ENCODE measurements around the gene TAF9B. TPM values are rescaled to one million over a fixed set of nuclear protein-coding genes. Genes with fewer than 3 reads are reported as not detected.
A peak's percentile ranks its signal among the peaks of the same experiment; 100 is the strongest.
"Not testable (repeated sequence)": the region's sequence is repeated elsewhere in the genome, so short reads cannot be mapped to it uniquely, and the experiment has no call there.

Gene TAF9B
- polyA plus RNA-seq, 1 donor from 2014 or later, result 49.1 TPM

DNA sequence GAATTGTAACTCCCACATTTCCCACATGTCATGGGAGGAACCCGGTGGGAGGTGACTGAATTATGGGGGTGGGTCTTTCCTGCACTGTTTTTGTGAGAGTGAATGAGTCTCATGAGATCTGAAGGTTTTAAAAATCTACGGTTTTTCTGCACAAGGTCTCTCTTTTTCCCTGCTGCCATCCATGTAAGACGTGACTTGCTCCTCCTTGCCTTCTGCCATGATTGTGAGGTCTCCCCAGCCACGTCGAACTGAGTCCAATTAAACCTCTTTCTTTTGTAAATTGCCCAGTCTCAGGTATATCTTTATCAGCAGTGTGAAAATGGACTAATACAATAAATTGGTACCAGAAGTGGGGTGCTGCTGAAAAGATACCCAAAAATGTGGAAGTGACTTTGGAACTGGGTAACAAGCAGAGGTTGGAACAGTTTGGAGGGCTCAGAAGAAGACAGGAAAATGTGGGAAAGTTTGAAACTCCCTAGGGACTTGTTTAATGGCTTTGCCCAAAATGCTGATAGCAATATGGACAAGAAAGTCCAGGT lies 7.6 kb upstream of the TAF9B start:
- H3K27ac ChIP-seq (ENCODE audit: low read length); H3K36me3 ChIP-seq (ENCODE audit: insufficient read depth, low read length); H3K79me2 ChIP-seq (replicated peaks; ENCODE audit: insufficient read depth, low read length); H3K4me2 ChIP-seq (ENCODE audit: low read length); H2AFZ ChIP-seq (ENCODE audit: low read depth, low read length); H3K9ac ChIP-seq (ENCODE audit: low read length); H3K9me3 ChIP-seq (ENCODE audit: low read length); H3K9me2 ChIP-seq (ENCODE audit: insufficient read depth, low read length); H3F3A ChIP-seq (ENCODE audit: insufficient read depth, low read length, poor library complexity, severe bottlenecking); H4K20me1 ChIP-seq (ENCODE audit: insufficient read depth); H3K4me3 ChIP-seq (ENCODE audit: low read length); H3K27me3 ChIP-seq (ENCODE audit: insufficient read depth, low read depth, low read length): not testable (repeated sequence)

DNA sequence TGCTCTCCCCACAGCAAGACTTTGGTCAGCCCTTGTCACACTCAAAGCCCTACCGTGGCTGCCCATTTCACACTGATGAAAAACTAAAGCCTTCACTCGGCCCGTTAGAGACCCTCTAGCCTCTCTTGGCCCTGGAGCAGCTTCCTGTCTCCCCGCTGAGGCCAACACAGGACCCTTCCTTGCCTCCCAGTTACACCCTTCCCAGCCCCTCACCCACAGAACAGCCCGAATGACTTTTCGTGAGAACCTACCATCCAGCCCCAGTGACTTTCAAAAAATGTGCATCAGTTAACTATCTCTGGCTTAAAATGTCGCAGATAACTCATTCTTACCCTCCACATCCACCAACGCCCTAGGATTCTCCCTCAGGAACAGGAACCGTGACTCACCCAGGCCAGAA lies 756 bp upstream of the TAF9B start:
- Histone ChIP-seq H3K36me3 (ENCODE audit: insufficient read depth, low read length) (no peaks in the 10 kb centered on the region), H3K27ac (ENCODE audit: low read length) (no peak overlapping the region), H3K4me3 (ENCODE audit: low read length) (peak overlapping the region; percentile 79), H3K27me3 (ENCODE audit: insufficient read depth, low read depth, low read length) (no peaks in the 10 kb centered on the region), H3K9me3 (ENCODE audit: low read length) (no peaks in the 10 kb centered on the region), H3K9me2 (ENCODE audit: insufficient read depth, low read length) (no peaks in the 10 kb centered on the region), H4K20me1 (ENCODE audit: insufficient read depth) (no peaks in the 10 kb centered on the region), H2AFZ (ENCODE audit: low read depth, low read length) (no peak overlapping the region), H3K4me2 (ENCODE audit: low read length) (no peak overlapping the region), H3K79me2 (replicated peaks; ENCODE audit: insufficient read depth, low read length) (peaks cover 2% of the 10 kb centered on the region), H3K9ac (ENCODE audit: low read length) (no peak overlapping the region), H3F3A (ENCODE audit: insufficient read depth, low read length, poor library complexity, severe bottlenecking) (no peaks in the 10 kb centered on the region)
- TF ChIP-seq, protein P1, sequence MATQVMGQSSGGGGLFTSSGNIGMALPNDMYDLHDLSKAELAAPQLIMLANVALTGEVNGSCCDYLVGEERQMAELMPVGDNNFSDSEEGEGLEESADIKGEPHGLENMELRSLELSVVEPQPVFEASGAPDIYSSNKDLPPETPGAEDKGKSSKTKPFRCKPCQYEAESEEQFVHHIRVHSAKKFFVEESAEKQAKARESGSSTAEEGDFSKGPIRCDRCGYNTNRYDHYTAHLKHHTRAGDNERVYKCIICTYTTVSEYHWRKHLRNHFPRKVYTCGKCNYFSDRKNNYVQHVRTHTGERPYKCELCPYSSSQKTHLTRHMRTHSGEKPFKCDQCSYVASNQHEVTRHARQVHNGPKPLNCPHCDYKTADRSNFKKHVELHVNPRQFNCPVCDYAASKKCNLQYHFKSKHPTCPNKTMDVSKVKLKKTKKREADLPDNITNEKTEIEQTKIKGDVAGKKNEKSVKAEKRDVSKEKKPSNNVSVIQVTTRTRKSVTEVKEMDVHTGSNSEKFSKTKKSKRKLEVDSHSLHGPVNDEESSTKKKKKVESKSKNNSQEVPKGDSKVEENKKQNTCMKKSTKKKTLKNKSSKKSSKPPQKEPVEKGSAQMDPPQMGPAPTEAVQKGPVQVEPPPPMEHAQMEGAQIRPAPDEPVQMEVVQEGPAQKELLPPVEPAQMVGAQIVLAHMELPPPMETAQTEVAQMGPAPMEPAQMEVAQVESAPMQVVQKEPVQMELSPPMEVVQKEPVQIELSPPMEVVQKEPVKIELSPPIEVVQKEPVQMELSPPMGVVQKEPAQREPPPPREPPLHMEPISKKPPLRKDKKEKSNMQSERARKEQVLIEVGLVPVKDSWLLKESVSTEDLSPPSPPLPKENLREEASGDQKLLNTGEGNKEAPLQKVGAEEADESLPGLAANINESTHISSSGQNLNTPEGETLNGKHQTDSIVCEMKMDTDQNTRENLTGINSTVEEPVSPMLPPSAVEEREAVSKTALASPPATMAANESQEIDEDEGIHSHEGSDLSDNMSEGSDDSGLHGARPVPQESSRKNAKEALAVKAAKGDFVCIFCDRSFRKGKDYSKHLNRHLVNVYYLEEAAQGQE (IDR thresholded peaks at IDR 0.05; ENCODE audit: borderline replicate concordance), result no peak
- TF ChIP-seq EP300 (conservative IDR thresholded peaks at IDR 0.05; ENCODE audit: poor library complexity, severe bottlenecking) (no peak), SMC3 (conservative IDR thresholded peaks at IDR 0.05; ENCODE audit: poor library complexity) (no peak), RAD21 (conservative IDR thresholded peaks at IDR 0.05) (no peak), TAF1 (IDR thresholded peaks at IDR 0.05; ENCODE audit: low read depth) (no peak), POLR2AphosphoS5 (IDR thresholded peaks at IDR 0.05) (no peak), MXI1 (conservative IDR thresholded peaks at IDR 0.05; ENCODE audit: poor library complexity, severe bottlenecking) (no peak), EZH2 (IDR thresholded peaks at IDR 0.05; ENCODE audit: borderline replicate concordance, insufficient read depth, low read length, poor library complexity, severe bottlenecking) (no peak)
- TF ChIP-seq, protein P2, sequence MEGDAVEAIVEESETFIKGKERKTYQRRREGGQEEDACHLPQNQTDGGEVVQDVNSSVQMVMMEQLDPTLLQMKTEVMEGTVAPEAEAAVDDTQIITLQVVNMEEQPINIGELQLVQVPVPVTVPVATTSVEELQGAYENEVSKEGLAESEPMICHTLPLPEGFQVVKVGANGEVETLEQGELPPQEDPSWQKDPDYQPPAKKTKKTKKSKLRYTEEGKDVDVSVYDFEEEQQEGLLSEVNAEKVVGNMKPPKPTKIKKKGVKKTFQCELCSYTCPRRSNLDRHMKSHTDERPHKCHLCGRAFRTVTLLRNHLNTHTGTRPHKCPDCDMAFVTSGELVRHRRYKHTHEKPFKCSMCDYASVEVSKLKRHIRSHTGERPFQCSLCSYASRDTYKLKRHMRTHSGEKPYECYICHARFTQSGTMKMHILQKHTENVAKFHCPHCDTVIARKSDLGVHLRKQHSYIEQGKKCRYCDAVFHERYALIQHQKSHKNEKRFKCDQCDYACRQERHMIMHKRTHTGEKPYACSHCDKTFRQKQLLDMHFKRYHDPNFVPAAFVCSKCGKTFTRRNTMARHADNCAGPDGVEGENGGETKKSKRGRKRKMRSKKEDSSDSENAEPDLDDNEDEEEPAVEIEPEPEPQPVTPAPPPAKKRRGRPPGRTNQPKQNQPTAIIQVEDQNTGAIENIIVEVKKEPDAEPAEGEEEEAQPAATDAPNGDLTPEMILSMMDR (IDR thresholded peaks at IDR 0.05; ENCODE audit: poor library complexity, severe bottlenecking), result no peak

Measured in neural cell (in vitro differentiated cells).